GM21447 (cell line): Measurements from ENCODE around the gene DCP1B.

Source experiments
- ATAC-seq: cut with Tn5 transposase; IDR thresholded peaks from one replicate; pipeline ENCODE4 v1.9.1; 2021; ENCODE audit not compliant: unreplicated experiment

Gene DCP1B

GRCh38 chr12:1920971-1921370 is 83.3 kb downstream of the DCP1B start:
- ATAC-seq, result no peak

- ATAC-seq, result no peak
Measured at GRCh38 chr12:1920436-1920835, 83.8 kb downstream of the DCP1B start.

GRCh38 chr12:1919763-1920162 is 84.5 kb downstream of the DCP1B start:
- ATAC-seq, result no peak

GRCh38 chr12:1919284-1919683 is 85.0 kb downstream of the DCP1B start:
- no peak for ATAC-seq

- ATAC-seq, result no peak
Measured at GRCh38 chr12:1918884-1919236, 85.4 kb downstream of the DCP1B start.

GRCh38 chr12:1918081-1918883 is 86.0 kb downstream of the DCP1B start, which contains the start of gene CACNA2D4:
Gene CACNA2D4, minus strand, starts transcription at chr12:1918652. Its CDS starts 179 bp downstream, at chr12:1918473.
- ATAC-seq, result no peak

GRCh38 chr12:1917172-1918070 is 86.8 kb downstream of the DCP1B start:
- ATAC-seq, result no peak

GRCh38 chr12:1916371-1917171 is 87.7 kb downstream of the DCP1B start:
- no peak for ATAC-seq

GRCh38 chr12:1915082-1915968 is 88.9 kb downstream of the DCP1B start:
- ATAC-seq, result no peak

- no peak for ATAC-seq
Measured at GRCh38 chr12:1914114-1914911, 89.9 kb downstream of the DCP1B start.

GRCh38 chr12:1913377-1914113 is 90.7 kb downstream of the DCP1B start:
- no peak for ATAC-seq

- no peak for ATAC-seq
Measured at GRCh38 chr12:1912580-1913376, 91.5 kb downstream of the DCP1B start.

GRCh38 chr12:1911598-1912575 is 92.4 kb downstream of the DCP1B start:
- ATAC-seq, result no peak

- no peak for ATAC-seq
Measured at GRCh38 chr12:1910468-1910867, 93.8 kb downstream of the DCP1B start.

GRCh38 chr12:1908758-1909157 is 95.5 kb downstream of the DCP1B start:
- no peak for ATAC-seq
